HG02981 (cell line): ENCODE results near the gene MTMR4.
"Not testable (repeated sequence)": the region's sequence is repeated elsewhere in the genome, so short reads cannot be mapped to it uniquely, and the experiment has no call there.

Experiments used
- ATAC-seq: cut with Tn5 transposase; IDR thresholded peaks from one replicate; pipeline ENCODE4 v1.9.1; 2021; ENCODE audit warnings: mild to moderate bottlenecking, moderate library complexity; ENCODE audit not compliant: unreplicated experiment

MTMR4 gene

GRCh38 chr17:58493506-58493905, 20.9 kb downstream of the MTMR4 start:
- no peak for ATAC-seq

GRCh38 chr17:58492238-58493121, 22.0 kb downstream of the MTMR4 start:
- no peak for ATAC-seq

- no peak for ATAC-seq
Observed at GRCh38 chr17:58491510-58492045, 22.9 kb downstream of the MTMR4 start.

- no peak for ATAC-seq
Observed at GRCh38 chr17:58488428-58488890, 26.0 kb downstream of the MTMR4 start.

- peak; percentile 54 for ATAC-seq
Observed at GRCh38 chr17:58487589-58488427, 26.6 kb downstream of the MTMR4 start, which contains the start of gene HSF5. HSF5 (minus strand) TSS chr17:58488408; CDS start chr17:58488274, 134 bp downstream.

GRCh38 chr17:58484600-58484999, 29.8 kb downstream of the MTMR4 start:
- no peak for ATAC-seq

GRCh38 chr17:58481798-58482197, 32.6 kb downstream of the MTMR4 start:
- not testable (repeated sequence) for ATAC-seq

- no peak for ATAC-seq
Observed at GRCh38 chr17:58480090-58480489, 34.3 kb downstream of the MTMR4 start.

GRCh38 chr17:58476812-58477211, 37.6 kb downstream of the MTMR4 start:
- no peak for ATAC-seq

- ATAC-seq, result no peak
Observed at GRCh38 chr17:58475985-58476384, 38.5 kb downstream of the MTMR4 start.

- no peak for ATAC-seq
Observed at GRCh38 chr17:58470356-58470755, 44.1 kb downstream of the MTMR4 start.

- no peak for ATAC-seq
Observed at GRCh38 chr17:58468944-58469343, 45.5 kb downstream of the MTMR4 start.

- no peak for ATAC-seq
Observed at GRCh38 chr17:58455491-58455890, 58.9 kb downstream of the MTMR4 start.

- no peak for ATAC-seq
Observed at GRCh38 chr17:58452738-58453137, 61.7 kb downstream of the MTMR4 start.

- no peak for ATAC-seq
Observed at GRCh38 chr17:58447039-58447975, 67.1 kb downstream of the MTMR4 start.

- no peak for ATAC-seq
Observed at GRCh38 chr17:58446086-58446485, 68.4 kb downstream of the MTMR4 start.
